Neural progenitor cell (in vitro differentiated cells): ENCODE measurements around the gene KPNA1.

ENCODE experiments used
- EZH2 ChIP-seq: fragments of 200-600 bp; sonication (generic); IDR thresholded peaks from 2 replicates; pipeline ENCODE4 v1.6.1; 2017; ENCODE audit warnings: antibody characterized with exemption, mild to moderate bottlenecking, moderate library complexity
- EZH2phosphoT487 ChIP-seq: fragments of 200-600 bp; sonication (generic); IDR thresholded peaks from 2 replicates; pipeline ENCODE4 v1.6.1; 2017; ENCODE audit warnings: antibody characterized with exemption
- TF ChIP-seq, protein P1 (sequence below): fragments of 200-600 bp; sonication (generic); IDR thresholded peaks from 2 replicates; pipeline ENCODE4 v1.5.1; 2017; ENCODE audit warnings: antibody characterized with exemption, mild to moderate bottlenecking

DNA sequence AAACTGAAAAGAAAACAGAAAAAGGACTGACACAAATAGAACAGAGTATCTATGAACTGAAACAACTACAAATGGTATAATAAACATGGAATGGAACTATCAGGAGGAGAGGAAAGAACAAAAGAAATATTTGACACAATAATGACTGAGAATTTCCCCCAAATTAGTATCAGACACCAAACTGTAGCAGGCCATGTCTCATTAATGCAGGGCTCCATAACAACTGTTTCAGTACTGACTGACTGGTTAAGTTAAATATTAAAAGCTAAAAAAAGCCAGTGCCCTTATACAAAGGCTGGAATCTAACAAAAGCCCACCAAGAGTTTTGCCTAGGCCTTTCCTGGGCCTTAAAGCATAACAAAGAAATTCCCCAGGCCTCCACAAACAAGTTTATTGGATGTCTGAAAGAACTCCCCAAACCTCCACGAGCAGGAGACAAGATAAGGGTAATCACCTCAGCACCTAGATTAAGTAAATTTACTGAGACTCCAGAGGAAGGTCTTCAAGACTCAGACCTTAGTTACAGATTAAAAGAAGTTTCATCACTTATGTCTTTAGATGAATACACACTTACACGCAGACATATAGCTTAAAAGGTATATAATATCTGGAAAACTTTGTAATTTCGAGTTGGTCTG is 45.7 kb downstream of the KPNA1 start:
- TF ChIP-seq, protein P1, sequence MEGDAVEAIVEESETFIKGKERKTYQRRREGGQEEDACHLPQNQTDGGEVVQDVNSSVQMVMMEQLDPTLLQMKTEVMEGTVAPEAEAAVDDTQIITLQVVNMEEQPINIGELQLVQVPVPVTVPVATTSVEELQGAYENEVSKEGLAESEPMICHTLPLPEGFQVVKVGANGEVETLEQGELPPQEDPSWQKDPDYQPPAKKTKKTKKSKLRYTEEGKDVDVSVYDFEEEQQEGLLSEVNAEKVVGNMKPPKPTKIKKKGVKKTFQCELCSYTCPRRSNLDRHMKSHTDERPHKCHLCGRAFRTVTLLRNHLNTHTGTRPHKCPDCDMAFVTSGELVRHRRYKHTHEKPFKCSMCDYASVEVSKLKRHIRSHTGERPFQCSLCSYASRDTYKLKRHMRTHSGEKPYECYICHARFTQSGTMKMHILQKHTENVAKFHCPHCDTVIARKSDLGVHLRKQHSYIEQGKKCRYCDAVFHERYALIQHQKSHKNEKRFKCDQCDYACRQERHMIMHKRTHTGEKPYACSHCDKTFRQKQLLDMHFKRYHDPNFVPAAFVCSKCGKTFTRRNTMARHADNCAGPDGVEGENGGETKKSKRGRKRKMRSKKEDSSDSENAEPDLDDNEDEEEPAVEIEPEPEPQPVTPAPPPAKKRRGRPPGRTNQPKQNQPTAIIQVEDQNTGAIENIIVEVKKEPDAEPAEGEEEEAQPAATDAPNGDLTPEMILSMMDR, result no peak
- no peak for TF ChIP-seq EZH2
- no peak for TF ChIP-seq EZH2phosphoT487
